H1 (cell line): ENCODE data around the gene CTNNA3. TPM values are rescaled to one million over a fixed set of nuclear protein-coding genes. Genes with fewer than 3 reads are reported as not detected.

Experiments
- HDAC6 ChIP-seq: IDR thresholded peaks from one replicate; pipeline ENCODE4 v1.7.1; 2012; ENCODE audit warnings: low read depth, mild to moderate bottlenecking, inconsistent platforms, low read length, moderate library complexity
- JUND ChIP-seq: IDR thresholded peaks from 2 replicates; pipeline ENCODE4 v1.6.1; 2011; ENCODE audit warnings: mild to moderate bottlenecking, improper control_type of control experiment, low read length
- RFX5 ChIP-seq: IDR thresholded peaks from 2 replicates; pipeline ENCODE4 v1.6.1; 2011; ENCODE audit warnings: low read depth, low read length, improper control_type of control experiment, borderline replicate concordance
- TAF7 ChIP-seq: optimal IDR thresholded peaks from 2 replicates; pipeline ENCODE3; 2011; ENCODE audit warnings: low read depth, mild to moderate bottlenecking, inconsistent platforms, low read length, moderate library complexity, borderline replicate concordance
- polyA plus RNA-seq, 7 experiments: library from polyadenylated mRNA; depleted of rRNA in 3 of 7; stranded (reverse) in 5 of 7; unstranded in 2 of 7; fragments of >200 nt in 5 of 7; fragments of 200-250 nt in 2 of 7; gene quantifications; 1 replicate in 5 of 7; 2 replicates in 1 of 7; 4 replicates in 1 of 7; pipeline versions ENCODE4 v1.2.1 to v1.2.3, GENCODE V29; 2011 to 2013; ENCODE audit warnings: missing spikeins in 2 of 7, mixed read lengths in 2 of 7
- total RNA-seq: library from RNA; stranded (reverse); fragmentation: NEBNext Ultra II Directional; extraction: Animal tissue kit (Norgen Biotek cat#: 25700); gene quantifications from 2 replicates; pipeline ENCODE4 v1.2.1, GENCODE V29; 2021

CTNNA3 gene
- total and polyA plus RNA-seq, 2 of the 8 experiments (the other 6 are each of a cell fraction or from before 2014, with no cell fraction given) = 1.3 to 1.5 TPM

GRCh38 chr10:66747451-66747850 lies 948.5 kb downstream of the CTNNA3 start (continued):
- TF ChIP-seq RFX5 (no peak), TAF7 (no peak), HDAC6 (no peak), JUND (no peak)
- TF ChIP-seq, all 59 proteins: peak for 0
